GM19463 (cell line): Measurements from ENCODE around the gene TINAGL1.

Source experiments
- ATAC-seq: cut with Tn5 transposase; IDR thresholded peaks from one replicate; pipeline ENCODE4 v1.9.1; 2021; ENCODE audit warnings: mild to moderate bottlenecking, moderate library complexity; ENCODE audit not compliant: unreplicated experiment

TINAGL1 gene

DNA sequence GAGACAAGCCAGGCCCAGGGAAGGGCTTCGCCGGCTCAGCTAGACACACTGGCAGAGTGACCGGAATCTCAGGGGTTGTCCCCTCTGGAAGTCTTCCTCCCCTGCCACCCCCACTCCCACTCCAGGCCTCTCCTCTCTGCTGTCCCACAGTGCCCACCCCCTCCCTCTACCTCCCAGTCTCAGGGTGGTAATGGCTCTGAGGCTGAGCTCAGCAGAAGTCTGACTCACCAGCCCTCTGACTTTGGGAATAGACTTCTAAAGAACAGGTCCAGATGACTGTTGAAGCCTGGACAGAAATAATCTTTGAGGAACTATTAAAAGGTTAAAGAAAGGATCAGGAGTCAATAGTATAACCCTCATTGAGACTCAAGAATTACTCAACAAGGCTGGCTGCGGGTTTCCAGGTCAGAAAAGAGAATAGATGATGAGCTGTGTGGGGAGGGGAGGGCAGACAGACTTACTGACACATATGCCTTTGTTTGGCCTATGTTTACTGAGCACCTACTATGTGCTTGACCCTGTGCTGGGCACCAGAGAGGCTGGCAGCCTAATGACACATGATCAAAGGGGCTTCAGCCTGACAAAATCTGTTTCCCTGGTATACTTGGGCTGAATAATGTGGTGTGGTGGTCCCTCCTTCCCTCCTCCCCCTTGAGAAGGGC, 49.4 kb downstream of the TINAGL1 start:
- ATAC-seq: no peak

DNA sequence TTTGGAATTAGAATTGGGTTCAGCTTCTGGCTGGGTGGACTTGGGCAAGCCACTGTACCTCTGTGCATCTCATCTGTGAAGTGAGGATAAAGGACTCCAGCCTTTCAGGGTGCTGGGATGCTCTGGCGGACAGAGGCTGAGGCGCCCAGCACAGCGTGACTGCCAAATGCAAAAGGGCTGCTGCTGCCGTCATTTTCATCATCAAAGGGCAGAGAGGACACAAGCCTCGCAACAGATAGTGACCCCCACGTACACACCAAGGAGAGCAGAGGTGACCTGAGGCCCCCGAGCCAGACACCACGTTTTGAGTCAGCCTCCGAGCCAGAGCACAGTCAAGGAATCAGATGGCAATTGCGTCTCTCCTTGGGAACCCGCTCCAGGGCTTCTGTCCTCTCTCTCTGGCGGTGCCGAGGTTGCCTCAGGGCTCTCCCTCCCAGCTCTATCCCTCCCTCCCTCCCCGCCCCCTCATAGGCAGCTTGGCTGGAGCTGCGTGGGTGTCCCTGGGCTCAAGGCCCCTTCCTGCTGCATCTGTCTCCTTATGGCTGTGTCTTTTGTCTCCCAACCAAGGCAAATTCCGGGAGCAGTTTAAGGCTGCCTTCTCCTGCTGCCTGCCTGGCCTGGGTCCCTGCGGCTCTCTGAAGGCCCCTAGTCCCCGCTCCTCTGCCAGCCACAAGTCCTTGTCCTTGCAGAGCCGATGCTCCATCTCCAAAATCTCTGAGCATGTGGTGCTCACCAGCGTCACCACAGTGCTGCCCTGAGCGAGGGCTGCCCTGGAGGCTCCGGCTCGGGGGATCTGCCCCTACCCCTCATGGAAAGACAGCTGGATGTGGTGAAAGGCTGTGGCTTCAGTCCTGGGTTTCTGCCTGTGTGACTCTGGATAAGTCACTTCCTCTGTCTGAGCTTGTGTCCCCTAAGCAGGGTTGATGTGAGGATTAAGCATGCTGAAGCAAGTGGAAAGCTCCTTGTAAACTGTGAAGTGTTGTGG, 50.2 kb downstream of the TINAGL1 start:
- ATAC-seq: no peak

DNA sequence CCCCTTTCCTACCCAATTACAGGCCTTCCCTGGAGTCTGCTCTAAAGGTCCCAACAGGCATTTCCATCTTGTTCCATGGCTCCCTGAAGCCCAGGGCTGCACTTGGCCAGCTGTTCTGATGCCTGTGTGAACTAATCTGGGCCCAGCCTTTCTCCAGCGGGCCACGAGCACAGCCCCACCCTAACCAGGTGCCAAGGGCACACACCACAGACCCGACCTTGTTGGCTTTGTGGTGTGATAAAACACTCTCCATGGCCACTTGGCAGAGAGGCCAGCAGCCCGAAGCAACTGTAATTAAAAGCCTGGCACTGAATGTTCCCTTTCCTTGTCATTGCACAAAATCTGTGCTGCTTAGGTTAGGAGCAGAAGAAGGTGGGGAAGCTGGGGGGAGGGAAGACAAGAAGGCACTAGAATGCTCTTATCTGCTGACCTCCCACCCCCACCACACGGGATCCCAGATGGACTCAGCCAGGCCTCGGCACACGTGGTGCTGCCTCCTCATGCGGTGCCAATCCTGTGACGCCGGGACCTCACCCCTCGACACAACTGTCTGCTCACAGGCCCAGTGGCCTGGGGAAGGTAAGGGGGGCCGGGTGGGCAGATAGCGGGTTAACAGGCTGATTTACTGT, 51.1 kb downstream of the TINAGL1 start:
- ATAC-seq: no peak

DNA sequence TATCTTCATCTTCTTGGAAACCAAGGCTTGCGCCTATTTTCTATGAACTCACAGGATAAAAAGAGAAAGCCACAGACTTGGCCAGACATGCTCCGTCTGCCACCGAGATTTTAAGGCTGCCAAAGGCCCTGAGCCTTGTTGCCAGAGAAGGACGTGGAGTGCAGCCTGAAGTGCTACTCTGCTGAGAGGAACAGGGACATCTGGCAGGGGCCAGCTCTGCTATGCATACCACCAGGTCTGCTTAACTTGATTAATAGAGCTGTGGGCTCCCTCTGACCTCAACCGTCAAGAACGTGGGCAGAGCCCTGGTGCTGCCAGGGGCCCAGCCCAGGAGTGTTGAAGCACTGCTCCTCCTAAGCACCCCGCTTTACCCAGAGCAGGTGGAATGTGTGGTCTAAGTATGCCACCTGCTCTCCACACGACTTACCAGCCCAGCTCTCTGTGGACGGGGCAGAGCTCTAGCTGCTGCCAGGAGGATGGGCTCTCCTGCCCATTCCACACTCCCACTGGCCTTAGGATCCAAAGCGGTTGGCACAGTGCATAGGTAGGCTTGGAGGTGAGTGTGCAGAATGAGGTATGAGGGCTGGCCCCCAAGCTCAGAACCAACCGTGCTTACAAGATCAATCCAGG, 51.7 kb downstream of the TINAGL1 start:
- ATAC-seq: no peak

DNA sequence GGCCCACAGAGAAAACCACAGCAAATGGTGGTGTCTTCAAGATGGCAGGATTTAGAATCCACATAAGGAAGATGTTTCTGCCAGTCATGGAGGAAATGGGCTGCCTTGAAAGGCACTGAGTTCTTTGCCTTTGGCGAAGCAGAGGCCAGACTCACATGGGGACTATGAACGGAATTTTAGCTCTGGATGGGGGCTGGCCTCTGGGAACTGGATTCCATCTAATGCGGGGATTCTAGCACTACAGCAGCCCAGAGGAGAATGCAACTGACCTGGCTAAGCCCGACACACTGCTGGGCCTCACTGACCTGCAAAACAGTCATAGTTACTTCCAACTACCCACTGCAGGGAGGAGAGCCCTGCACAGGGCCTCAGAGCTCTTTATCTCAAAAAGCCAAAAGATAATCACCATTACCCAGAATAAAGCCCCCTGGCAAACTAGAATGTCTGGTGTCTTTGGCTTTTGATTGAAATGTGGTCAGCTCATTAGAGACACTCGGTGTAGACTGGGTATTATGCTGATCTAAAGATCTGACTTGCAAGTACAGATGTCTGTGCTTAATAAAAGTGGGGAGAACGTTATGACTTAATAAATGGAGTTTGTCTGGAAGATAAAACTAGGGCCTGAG, 52.7 kb downstream of the TINAGL1 start:
- no peak for ATAC-seq

DNA sequence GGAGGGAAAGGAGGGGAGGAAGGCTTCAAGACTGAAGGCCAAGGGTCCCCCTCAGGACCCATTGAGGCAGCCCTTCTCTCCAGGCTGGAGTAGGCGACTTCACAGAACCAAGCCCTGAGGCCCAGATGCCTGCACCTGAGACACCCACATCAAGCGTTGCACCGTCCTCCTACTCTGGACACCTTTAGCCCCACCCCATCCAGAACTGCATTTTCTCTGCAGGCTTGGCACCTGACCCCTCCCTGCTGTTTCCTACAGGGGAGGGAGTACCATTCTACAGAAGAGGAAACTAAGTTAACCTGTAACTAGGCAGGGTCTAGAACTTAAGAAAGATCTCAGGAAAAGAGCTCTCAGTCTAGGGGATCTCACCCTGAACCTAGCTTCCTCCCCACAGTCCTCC, 56.3 kb downstream of the TINAGL1 start:
- ATAC-seq: no peak

DNA sequence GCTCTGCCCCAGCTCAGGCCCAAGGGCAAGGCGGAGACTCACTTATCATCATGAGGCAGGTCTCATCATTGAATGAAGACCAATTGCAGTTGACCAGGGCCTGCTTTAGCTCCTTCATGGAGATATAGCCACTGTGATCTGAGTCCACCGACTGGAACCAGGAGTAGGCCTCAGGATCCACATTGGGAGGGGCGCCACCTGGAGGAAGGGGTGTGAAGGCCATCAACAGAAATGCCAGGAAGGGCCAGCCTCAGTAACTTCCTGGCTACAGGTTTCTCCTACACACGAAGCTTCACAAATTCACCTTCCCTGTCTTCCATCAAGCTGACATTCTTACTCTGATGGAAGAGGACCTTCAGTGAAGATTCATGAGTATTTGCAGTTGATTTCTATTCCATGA, 56.8 kb downstream of the TINAGL1 start:
- no peak for ATAC-seq
